A549 (cell line): ENCODE measurements around the gene PHF24. TPM values are rescaled to one million over a fixed set of nuclear protein-coding genes. Genes with fewer than 3 reads are reported as not detected.

Experiments used
- ATAC-seq, 2 experiments: fragments of 200-7000 bp in 1 of 2; fragments of >200 bp in 1 of 2; cut with Nextera tagmentation in 1 of 2; cut with Tn5 transposase in 1 of 2; 3 replicates each; pipeline versions ENCODE4 v1.8.0 to v1.9.1; 2018 to 2020; ENCODE audit warnings: mild to moderate bottlenecking in 1 of 2, moderate library complexity in 1 of 2
- CTCF ChIA-PET: fragments of 300-600 bp; sonication (Branson Sonifier 250); formaldehyde crosslinking; extraction: SDS; loops from one replicate; lab custom pipeline; 2021; ENCODE audit warnings: antibody characterized with exemption, inconsistent platforms; lab: Yijun Ruan, JAX
- POLR2A ChIA-PET: fragments of 350-600 bp; formaldehyde crosslinking; extraction: SDS; loops from one replicate; lab custom pipeline; 2021; ENCODE audit warnings: antibody characterized with exemption, inconsistent platforms; lab: Yijun Ruan, JAX
- DNase-seq, 2 experiments: peaks; one replicate each; pipeline versions ENCODE4 v3.0.0 to v3.0.0-alpha.2; 2011 to 2016; ENCODE audit warnings: low read depth in 1 of 2, low spot score in 1 of 2
- FAIRE-seq: peaks from 2 replicates; lab custom pipeline; 2011; peaks lifted over from hg19 to GRCh38; lab: Jason Lieb, UNC
- H3K27ac ChIP-seq, 2 experiments: fragments of >200 bp; sonication (Bioruptor Twin); formaldehyde crosslinking; 3 replicates each; pipeline ENCODE4 v1.5.1; 2016 to 2017
- H3K4me1 ChIP-seq: fragments of >200 bp; sonication (Bioruptor Twin); formaldehyde crosslinking; 3 replicates; pipeline ENCODE4 v1.6.1; 2016
- H3K4me2 ChIP-seq: fragments of >200 bp; sonication (Bioruptor Twin); formaldehyde crosslinking; 3 replicates; pipeline ENCODE4 v1.6.1; 2016
- H3K4me3 ChIP-seq: fragments of >200 bp; sonication (Bioruptor Twin); formaldehyde crosslinking; 3 replicates; pipeline ENCODE4 v1.5.1; 2016
- H3K9me3 ChIP-seq: fragments of >200 bp; sonication (Bioruptor Twin); formaldehyde crosslinking; 3 replicates; pipeline ENCODE4 v1.6.1; 2016
- ATOH8 ChIP-seq: fragments of 250-450 bp; sonication (Bioruptor Pico); IDR thresholded peaks from 2 replicates; pipeline ENCODE4 v1.5.0; 2020; ENCODE audit warnings: low read depth, mild to moderate bottlenecking, moderate library complexity
- BHLHE40 ChIP-seq: IDR thresholded peaks from 2 replicates; pipeline ENCODE4 v1.6.1; 2012; ENCODE audit warnings: low read depth, low read length, inconsistent platforms
- CHD4 ChIP-seq: fragments of 200-600 bp; sonication (generic); IDR thresholded peaks from 2 replicates; pipeline ENCODE4 v1.6.1; 2016; ENCODE audit warnings: antibody characterized with exemption, mild to moderate bottlenecking, borderline replicate concordance
- CTCF ChIP-seq: fragments of >200 bp; sonication (Bioruptor Twin); formaldehyde crosslinking; IDR thresholded peaks from 3 replicates; pipeline ENCODE4 v1.5.1; 2016
- E2F6 ChIP-seq: IDR thresholded peaks from 2 replicates; pipeline ENCODE4 v1.6.1; 2012; ENCODE audit warnings: low read depth, borderline replicate concordance
- EHMT2 ChIP-seq: fragments of 200-600 bp; sonication (generic); IDR thresholded peaks from 2 replicates; pipeline ENCODE4 v1.6.1; 2016; ENCODE audit warnings: antibody characterized with exemption, low read depth, mild to moderate bottlenecking, moderate library complexity
- ELK1 ChIP-seq: fragments of 150-350 bp; IDR thresholded peaks from 2 replicates; pipeline ENCODE4 v1.6.1; 2014; ENCODE audit warnings: low read depth, mild to moderate bottlenecking, low read length
- EP300 ChIP-seq, 2 experiments: fragments of >200 bp; sonication (Bioruptor Twin); formaldehyde crosslinking; IDR thresholded peaks; 2 replicates in 1 of 2; 3 replicates in 1 of 2; pipeline ENCODE4 v1.6.1; 2016 to 2017
- ESRRA ChIP-seq: fragments of 150-350 bp; IDR thresholded peaks from 2 replicates; pipeline ENCODE4 v1.6.1; 2014; ENCODE audit warnings: mild to moderate bottlenecking, low read length, borderline replicate concordance
- FOSL2 ChIP-seq, 2 experiments: fragments of 450-650 bp in 1 of 2; fragments of >200 bp in 1 of 2; sonication (Bioruptor Twin) in 1 of 2; formaldehyde crosslinking; IDR thresholded peaks; 2 replicates each; pipeline versions ENCODE4 v1.5.0 to v1.6.1; 2016 to 2020; ENCODE audit warnings: mild to moderate bottlenecking in 1 of 2, moderate library complexity in 1 of 2
- GATA3 ChIP-seq: IDR thresholded peaks from 2 replicates; pipeline ENCODE4 v1.6.1; 2012; ENCODE audit warnings: borderline replicate concordance
- HDAC2 ChIP-seq: fragments of 200-600 bp; sonication (generic); IDR thresholded peaks from 2 replicates; pipeline ENCODE4 v1.6.1; 2016
- HES2 ChIP-seq: fragments of >200 bp; sonication (Bioruptor Twin); formaldehyde crosslinking; IDR thresholded peaks from 2 replicates; pipeline ENCODE4 v1.6.1; 2016
- HOXB13 ChIP-seq: fragments of 250-450 bp; sonication (Bioruptor Pico); IDR thresholded peaks from 2 replicates; pipeline ENCODE4 v1.5.0; 2020; ENCODE audit warnings: low read depth, mild to moderate bottlenecking, moderate library complexity
- HOXB5 ChIP-seq: fragments of 250-450 bp; sonication (Bioruptor Pico); IDR thresholded peaks from 2 replicates; pipeline ENCODE4 v1.5.0; 2020; ENCODE audit warnings: mild to moderate bottlenecking, moderate library complexity
- JUNB ChIP-seq: fragments of >200 bp; sonication (Bioruptor Twin); formaldehyde crosslinking; IDR thresholded peaks from 2 replicates; pipeline ENCODE4 v1.6.1; 2016
- KDM1A ChIP-seq: fragments of 200-600 bp; sonication (generic); IDR thresholded peaks from 2 replicates; pipeline ENCODE4 v1.6.1; 2016; ENCODE audit warnings: low read depth, mild to moderate bottlenecking
- MAZ ChIP-seq: fragments of 150-350 bp; IDR thresholded peaks from 2 replicates; pipeline ENCODE4 v1.6.1; 2014; ENCODE audit warnings: antibody characterized with exemption, low read depth, low read length, borderline replicate concordance
- MYC ChIP-seq: IDR thresholded peaks from 2 replicates; pipeline ENCODE4 v1.6.1; 2012; ENCODE audit warnings: mild to moderate bottlenecking, inconsistent platforms, low read length, improper control_type of control experiment, borderline replicate concordance
- NR3C1 ChIP-seq: fragments of >200 bp; sonication (Bioruptor Twin); formaldehyde crosslinking; IDR thresholded peaks from 3 replicates; pipeline ENCODE4 v1.6.1; 2017
- RARB ChIP-seq: fragments of 250-450 bp; sonication (Bioruptor Pico); IDR thresholded peaks from 2 replicates; pipeline ENCODE4 v1.8.0; 2021; ENCODE audit warnings: mild to moderate bottlenecking, moderate library complexity
- RFX5 ChIP-seq: fragments of 450-650 bp; IDR thresholded peaks from 2 replicates; pipeline ENCODE4 v1.7.1; 2014; ENCODE audit warnings: antibody characterized with exemption, mild to moderate bottlenecking, moderate library complexity
- SREBF2 ChIP-seq: fragments of 450-650 bp; IDR thresholded peaks from 2 replicates; pipeline ENCODE4 v1.6.1; 2014; ENCODE audit warnings: mild to moderate bottlenecking, moderate library complexity
- TFCP2L1 ChIP-seq: fragments of 250-450 bp; sonication (Bioruptor Pico); IDR thresholded peaks from 2 replicates; pipeline ENCODE4 v1.5.0; 2021; ENCODE audit warnings: mild to moderate bottlenecking
- USF2 ChIP-seq: fragments of 450-650 bp; IDR thresholded peaks from 2 replicates; pipeline ENCODE4 v1.6.1; 2014; ENCODE audit warnings: antibody characterized with exemption
- ZFP36 ChIP-seq: fragments of 450-650 bp; IDR thresholded peaks from 2 replicates; pipeline ENCODE4 v1.6.1; 2014; ENCODE audit warnings: borderline replicate concordance; ENCODE audit not compliant: partially characterized antibody
- WGBS: methylation state at CpG from one replicate; pipeline ENCODE4 v1.1.6; 2017; ENCODE audit errors: missing lambda C conversion rate; 5-methylcytosine and 5-hydroxymethylcytosine counted together
- polyA plus RNA-seq, 4 experiments: library from polyadenylated mRNA; depleted of rRNA in 3 of 4; stranded (reverse); fragments of >200 nt; fragmentation: RNase III in 1 of 4; extraction: RNeasy Plus Mini Kit Qiagen cat#74134 plus additional on column Dnase treatment in 1 of 4; gene quantifications; 2 replicates in 3 of 4; 3 replicates in 1 of 4; pipeline ENCODE4 v1.2.3, GENCODE V29; 2011 to 2017

PHF24 gene
- polyA plus RNA-seq, 2 of the 4 experiments (the other 2 are of a cell fraction), result not detected

- no peak for TF ChIP-seq MYC
- TF ChIP-seq MAZ, result no peak
- no peak for TF ChIP-seq ESRRA
- no peak for TF ChIP-seq JUNB
- TF ChIP-seq ZFP36, result no peak
- no peak for TF ChIP-seq HOXB5 (CRISPR knock-in tag)
- no peak for TF ChIP-seq GATA3
- no peak for TF ChIP-seq CTCF
- no peak for TF ChIP-seq HES2
- TF ChIP-seq SREBF2, result no peak
- no peak for TF ChIP-seq TFCP2L1 (CRISPR knock-in tag)
- no peak for TF ChIP-seq BHLHE40
- no peak for TF ChIP-seq NR3C1
- TF ChIP-seq ATOH8 (CRISPR knock-in tag), result no peak
- no peak for TF ChIP-seq RARB (CRISPR knock-in tag)
- no peak for TF ChIP-seq KDM1A
- TF ChIP-seq FOSL2 (IDR thresholded peaks at IDR 0.05), result no peak
- TF ChIP-seq FOSL2 (CRISPR knock-in tag; IDR thresholded peaks at IDR 0.05), result no peak
- TF ChIP-seq EHMT2, result no peak
- no peak for TF ChIP-seq ELK1
- H3K4me3 ChIP-seq, result no peak overlapping the region
- no peaks in the 10 kb centered on the region for H3K4me1 ChIP-seq
- no peak overlapping the region for H3K4me2 ChIP-seq
- DNase-seq, result no peak
- ChIA-PET POLR2A (no interaction called here), CTCF (interaction anchor here (1.8 kb wide), 1 partner anchor 216 kb away, joined by 6 read pairs; no protein-coding TSS in a partner anchor)
- no peak for FAIRE-seq
- WGBS, result 30% methylated on average over 9 of the region's 11 CpGs
- no peak for ATAC-seq
- no peaks in the 10 kb centered on the region for H3K9me3 ChIP-seq
- no peak overlapping the region for H3K27ac ChIP-seq
Observed at GRCh38 chr9:34976441-34976840, 18.4 kb downstream of the PHF24 start.

- Histone ChIP-seq H3K27ac (no peak overlapping the region), H3K4me3 (no peak overlapping the region), H3K9me3 (no peaks in the 10 kb centered on the region), H3K4me1 (no peaks in the 10 kb centered on the region), H3K4me2 (no peak overlapping the region)
- WGBS, result 51% methylated on average over 10 of the region's 11 CpGs
- no peak for TF ChIP-seq EP300 (IDR thresholded peaks at IDR 0.05)
- TF ChIP-seq CHD4, result no peak
- no peak for TF ChIP-seq RFX5
- no peak for TF ChIP-seq E2F6
- TF ChIP-seq HOXB13, result no peak
- no peak for TF ChIP-seq NR3C1
- no peak for TF ChIP-seq HDAC2
- TF ChIP-seq USF2, result no peak
- ChIA-PET POLR2A (no interaction called here), CTCF (no interaction called here)
- DNase-seq, result no peak
- FAIRE-seq, result no peak
- no peak for ATAC-seq
Observed at GRCh38 chr9:34976992-34977391, 18.9 kb downstream of the PHF24 start.
